Smooth muscle cell of the pulmonary artery (primary cell): ENCODE results near the gene ARHGAP36. TPM values are rescaled to one million over a fixed set of nuclear protein-coding genes. Genes with fewer than 3 reads are reported as not detected.

Experiments
- total RNA-seq: library from RNA; depleted of rRNA; stranded (reverse); fragments of >200 nt; gene quantifications from 2 replicates; pipeline ENCODE4 v1.2.3, GENCODE V29; 2014

ARHGAP36 gene, protein sequence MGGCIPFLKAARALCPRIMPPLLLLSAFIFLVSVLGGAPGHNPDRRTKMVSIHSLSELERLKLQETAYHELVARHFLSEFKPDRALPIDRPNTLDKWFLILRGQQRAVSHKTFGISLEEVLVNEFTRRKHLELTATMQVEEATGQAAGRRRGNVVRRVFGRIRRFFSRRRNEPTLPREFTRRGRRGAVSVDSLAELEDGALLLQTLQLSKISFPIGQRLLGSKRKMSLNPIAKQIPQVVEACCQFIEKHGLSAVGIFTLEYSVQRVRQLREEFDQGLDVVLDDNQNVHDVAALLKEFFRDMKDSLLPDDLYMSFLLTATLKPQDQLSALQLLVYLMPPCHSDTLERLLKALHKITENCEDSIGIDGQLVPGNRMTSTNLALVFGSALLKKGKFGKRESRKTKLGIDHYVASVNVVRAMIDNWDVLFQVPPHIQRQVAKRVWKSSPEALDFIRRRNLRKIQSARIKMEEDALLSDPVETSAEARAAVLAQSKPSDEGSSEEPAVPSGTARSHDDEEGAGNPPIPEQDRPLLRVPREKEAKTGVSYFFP
- not detected in 2 replicates for total RNA-seq

GRCh38 chrX:131058136-131058868 is at the start of gene ARHGAP36:
TSS of gene ARHGAP36 (plus strand) at chrX:131058346. CDS start at chrX:131081666, 23,320 bp downstream.

Other genes with a start within 250 kb of the ARHGAP36 start
- 8.6 and 9.7 TPM in 2 replicates for gene ENOX2, start 155.1 kb upstream of the ARHGAP36 start, total RNA-seq
- gene IGSF1, start 231.0 kb downstream of the ARHGAP36 start, total RNA-seq, result 0.07 and 0.72 TPM in 2 replicates